Endothelial cell of umbilical vein (primary cell): ENCODE results near the gene ROPN1L. TPM values are rescaled to one million over a fixed set of nuclear protein-coding genes. Genes with fewer than 3 reads are reported as not detected.

Source experiments
- BruUV-seq: library from RNA; stranded (reverse); fragments of 400-500 nt; replicated peaks from 2 replicates; lab custom pipeline; 2021; lab: Mats Ljungman, UMichigan
- CTCF ChIA-PET: fragments of 300-600, 350-600 bp; sonication (Branson Sonifier 250); formaldehyde crosslinking; loops from one replicate; lab custom pipeline; 2021; ENCODE audit warnings: antibody characterized with exemption, inconsistent platforms; lab: Charles Lee
- POLR2A ChIA-PET: fragments of 300-600, 350-600 bp; sonication (Branson Sonifier 250); formaldehyde crosslinking; loops from one replicate; lab custom pipeline; 2021; ENCODE audit warnings: antibody characterized with exemption, inconsistent platforms; lab: Charles Lee
- DNase-seq: peaks from one replicate; pipeline ENCODE4 v3.0.0-alpha.2; 2011; ENCODE audit warnings: low read depth, low spot score
- FAIRE-seq: peaks from 2 replicates; lab custom pipeline; 2011; peaks lifted over from hg19 to GRCh38; lab: Jason Lieb, UNC
- H2AFZ ChIP-seq: 2 replicates; pipeline ENCODE4 v1.6.0; 2012; ENCODE audit warnings: low read depth, low read length, control low read depth, inconsistent platforms
- H3K27ac ChIP-seq: 2 replicates; pipeline ENCODE4 v1.5.1; 2011; ENCODE audit warnings: low read depth, mild to moderate bottlenecking, control low read depth, low read length, moderate library complexity; ENCODE audit not compliant: insufficient read depth
- H3K27me3 ChIP-seq, 2 experiments: 2 replicates each; pipeline versions ENCODE4 v1.6.0 to v1.6.1; 2011; ENCODE audit warnings: low read length in 2 of 2, mixed read lengths in 1 of 2; ENCODE audit not compliant: control insufficient read depth in 2 of 2, insufficient read depth in 2 of 2
- H3K36me3 ChIP-seq, 2 experiments: 2 replicates in 1 of 2; 3 replicates in 1 of 2; pipeline ENCODE4 v1.5.1; 2011; ENCODE audit warnings: low read length in 2 of 2, mild to moderate bottlenecking in 1 of 2, moderate library complexity in 1 of 2; ENCODE audit not compliant: control insufficient read depth in 2 of 2, insufficient read depth in 2 of 2; ENCODE audit errors: extremely low read depth in 1 of 2
- H3K4me1 ChIP-seq: 3 replicates; pipeline ENCODE4 v1.5.1; 2011; ENCODE audit warnings: mild to moderate bottlenecking, low read length; ENCODE audit not compliant: control insufficient read depth, insufficient read depth; ENCODE audit errors: extremely low read depth
- H3K4me2 ChIP-seq: 2 replicates; pipeline ENCODE4 v1.6.1; 2011; ENCODE audit warnings: low read length, control low read depth, mixed read lengths; ENCODE audit not compliant: insufficient read depth
- H3K4me3 ChIP-seq, 3 experiments: fragments of 200-600 bp in 1 of 3; sonication (generic), shearing (Covaris generic) in 1 of 3; replicated peaks in 1 of 3; 2 replicates each; pipeline ENCODE4 v1.5.1; 2011 to 2016; ENCODE audit warnings: control low read depth in 3 of 3, low read length in 3 of 3, mild to moderate bottlenecking in 2 of 3, inconsistent platforms in 1 of 3, low read depth in 1 of 3, moderate library complexity in 1 of 3; ENCODE audit not compliant: insufficient read depth in 1 of 3
- H3K79me2 ChIP-seq: 2 replicates; pipeline ENCODE4 v1.6.0; 2012; ENCODE audit warnings: low read length, inconsistent platforms; ENCODE audit not compliant: control insufficient read depth, insufficient read depth
- H3K9ac ChIP-seq: replicated peaks from 2 replicates; pipeline ENCODE3; 2011; ENCODE audit warnings: low read length, control low read depth; ENCODE audit not compliant: insufficient read depth; ENCODE audit errors: extremely low read depth
- H3K9me1 ChIP-seq: replicated peaks from 3 replicates; pipeline ENCODE4 v1.6.0; 2011; ENCODE audit warnings: mild to moderate bottlenecking, low read length; ENCODE audit not compliant: control insufficient read depth, insufficient read depth; ENCODE audit errors: extremely low read depth
- H3K9me3 ChIP-seq: replicated peaks from 2 replicates; pipeline ENCODE4 v1.5.1; 2012; ENCODE audit warnings: low read length, inconsistent platforms; ENCODE audit not compliant: control insufficient read depth, insufficient read depth
- H4K20me1 ChIP-seq: replicated peaks from 2 replicates; pipeline ENCODE3; 2011; ENCODE audit warnings: mild to moderate bottlenecking, low read length; ENCODE audit not compliant: control insufficient read depth, insufficient read depth; ENCODE audit errors: extremely low read depth
- EZH2 ChIP-seq: IDR thresholded peaks from 2 replicates; pipeline ENCODE4 v1.6.1; 2012; ENCODE audit warnings: borderline replicate concordance, low read depth, mild to moderate bottlenecking, moderate library complexity, low read length, inconsistent platforms; ENCODE audit not compliant: severe bottlenecking
- FOS ChIP-seq: IDR thresholded peaks from 2 replicates; pipeline ENCODE4 v1.6.1; 2011; ENCODE audit warnings: mild to moderate bottlenecking, low read length, moderate library complexity, borderline replicate concordance; ENCODE audit not compliant: insufficient read depth
- MYC ChIP-seq: IDR thresholded peaks from one replicate; pipeline ENCODE4 v1.6.1; 2011; ENCODE audit warnings: mild to moderate bottlenecking, low read depth, low read length
- POLR2A ChIP-seq: IDR thresholded peaks from 2 replicates; pipeline ENCODE4 v1.6.1; 2012; ENCODE audit warnings: low read depth, mild to moderate bottlenecking, control low read depth, low read length
- POLR2AphosphoS5 ChIP-seq: IDR thresholded peaks from 2 replicates; pipeline ENCODE4 v1.6.1; 2012; ENCODE audit warnings: low read depth, mild to moderate bottlenecking, control low read depth, low read length, moderate library complexity; ENCODE audit not compliant: insufficient read depth
- dilution Hi-C: fragments of 300-500 bp; cut with MboI; formaldehyde crosslinking; loops from one replicate; pipeline ENCODE4 v1.15.0; 2019; ENCODE audit warnings: low sequenced_read_pairs; ENCODE audit not compliant: extremely low pct_ligation_motif_present
- intact Hi-C: fragments of 100-400 bp; cut with micrococcal nuclease; formaldehyde crosslinking; loops from one replicate; pipeline ENCODE4 v1.10.0; 2022
- polyA plus RNA-seq, 4 experiments: library from polyadenylated mRNA; depleted of rRNA in 3 of 4; stranded (reverse) in 3 of 4; unstranded in 1 of 4; fragments of >200 nt; gene quantifications; 2 replicates each; pipeline versions ENCODE4 v1.2.1 to v1.2.3, GENCODE V29; 2011 to 2012; ENCODE audit warnings: missing spikeins in 1 of 4
- total RNA-seq: library from RNA; stranded (reverse); gene quantifications from 2 replicates; pipeline ENCODE4 v1.2.3, GENCODE V29; 2021
- TF ChIP-seq, protein P1 (sequence below), 2 donors: IDR thresholded peaks; 1 replicate in 1 of 2; 2 replicates in 1 of 2; pipeline ENCODE4 v1.5.1; 2011; ENCODE audit warnings: low read length in 2 of 2, mild to moderate bottlenecking in 2 of 2, moderate library complexity in 2 of 2, control low read depth in 1 of 2, inconsistent platforms in 1 of 2, low read depth in 1 of 2; ENCODE audit not compliant: insufficient read depth in 1 of 2; ENCODE audit errors: extremely low read depth in 1 of 2
- TF ChIP-seq, protein P2 (sequence below): IDR thresholded peaks from 2 replicates; pipeline ENCODE4 v1.6.1; 2011; ENCODE audit not compliant: insufficient read depth, insufficient read length

Gene ROPN1L
- total and polyA plus RNA-seq, 2 donors (not counting 3 experiments of a cell fraction or from before 2014, with no cell fraction given), result 0.30 to 0.60 TPM

GRCh38 chr5:10416868-10417267 is 24.8 kb upstream of the ROPN1L start:
- H3K27ac ChIP-seq, result no peak overlapping the region
- no peak overlapping the region for H3K9ac ChIP-seq
- intact Hi-C loops, result no loop called here
- H3K27me3 ChIP-seq, result no peaks in the 10 kb centered on the region
- DNase-seq, result no peak
- TF ChIP-seq POLR2AphosphoS5 (no peak), EZH2 (no peak), POLR2A (no peak), MYC (no peak), FOS (no peak)
- TF ChIP-seq, protein P1, sequence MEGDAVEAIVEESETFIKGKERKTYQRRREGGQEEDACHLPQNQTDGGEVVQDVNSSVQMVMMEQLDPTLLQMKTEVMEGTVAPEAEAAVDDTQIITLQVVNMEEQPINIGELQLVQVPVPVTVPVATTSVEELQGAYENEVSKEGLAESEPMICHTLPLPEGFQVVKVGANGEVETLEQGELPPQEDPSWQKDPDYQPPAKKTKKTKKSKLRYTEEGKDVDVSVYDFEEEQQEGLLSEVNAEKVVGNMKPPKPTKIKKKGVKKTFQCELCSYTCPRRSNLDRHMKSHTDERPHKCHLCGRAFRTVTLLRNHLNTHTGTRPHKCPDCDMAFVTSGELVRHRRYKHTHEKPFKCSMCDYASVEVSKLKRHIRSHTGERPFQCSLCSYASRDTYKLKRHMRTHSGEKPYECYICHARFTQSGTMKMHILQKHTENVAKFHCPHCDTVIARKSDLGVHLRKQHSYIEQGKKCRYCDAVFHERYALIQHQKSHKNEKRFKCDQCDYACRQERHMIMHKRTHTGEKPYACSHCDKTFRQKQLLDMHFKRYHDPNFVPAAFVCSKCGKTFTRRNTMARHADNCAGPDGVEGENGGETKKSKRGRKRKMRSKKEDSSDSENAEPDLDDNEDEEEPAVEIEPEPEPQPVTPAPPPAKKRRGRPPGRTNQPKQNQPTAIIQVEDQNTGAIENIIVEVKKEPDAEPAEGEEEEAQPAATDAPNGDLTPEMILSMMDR (IDR thresholded peaks at IDR 0.05; ENCODE audit: extremely low read depth in 1 of 2, insufficient read depth in 1 of 2, low read depth in 1 of 2, low read length in 2 of 2), result no peak
- TF ChIP-seq, protein P2, sequence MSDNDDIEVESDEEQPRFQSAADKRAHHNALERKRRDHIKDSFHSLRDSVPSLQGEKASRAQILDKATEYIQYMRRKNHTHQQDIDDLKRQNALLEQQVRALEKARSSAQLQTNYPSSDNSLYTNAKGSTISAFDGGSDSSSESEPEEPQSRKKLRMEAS, result no peak
- H3K36me3 ChIP-seq, result peaks cover 21 to 31% of the 10 kb centered on the region in 2 experiments
- no peak overlapping the region for H3K4me3 ChIP-seq
- BruUV-seq, result no TSS peak
- no peaks in the 10 kb centered on the region for H4K20me1 ChIP-seq
- H3K9me3 ChIP-seq, result no peaks in the 10 kb centered on the region
- no peak for FAIRE-seq
- no peaks in the 10 kb centered on the region for H3K9me1 ChIP-seq
- no peak overlapping the region for H2AFZ ChIP-seq
- ChIA-PET POLR2A (no interaction called here), CTCF (interaction anchor here (0.6 kb wide), 1 partner anchor 60 kb away, joined by 3 read pairs; no protein-coding TSS in a partner anchor)
- dilution Hi-C loops, result loop anchor here (25.0 kb wide), 1 partner anchor 155 kb away; the partner anchor contains the start of gene CCT5
- H3K4me1 ChIP-seq, result peaks cover 20% of the 10 kb centered on the region
- no peak overlapping the region for H3K4me2 ChIP-seq
- no peaks in the 10 kb centered on the region for H3K79me2 ChIP-seq
